ENCODE results near the gene HDAC9.

DNA sequence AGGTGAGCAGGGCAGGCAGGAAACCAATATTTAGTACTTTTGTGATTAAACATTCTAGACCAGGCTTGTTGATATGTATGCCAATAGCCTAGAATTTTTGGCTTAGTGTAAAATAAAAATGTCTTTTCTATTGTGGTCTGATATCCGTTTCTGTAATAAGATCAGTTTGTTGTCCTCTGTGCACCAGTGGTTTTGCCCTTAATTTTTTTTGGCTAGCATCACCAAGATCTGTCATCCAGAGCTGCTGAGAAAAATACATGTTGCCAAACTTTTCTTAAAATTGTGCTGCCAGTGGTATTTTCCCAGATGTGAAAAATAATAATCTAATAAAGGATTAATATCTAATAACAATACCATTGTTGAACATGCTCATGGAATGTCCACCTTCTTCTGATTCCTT lies 506.3 kb downstream of the HDAC9 start:
- TF ChIP-seq POLR2A (IDR thresholded peaks at IDR 0.05): no peak
- TF ChIP-seq, protein P1, sequence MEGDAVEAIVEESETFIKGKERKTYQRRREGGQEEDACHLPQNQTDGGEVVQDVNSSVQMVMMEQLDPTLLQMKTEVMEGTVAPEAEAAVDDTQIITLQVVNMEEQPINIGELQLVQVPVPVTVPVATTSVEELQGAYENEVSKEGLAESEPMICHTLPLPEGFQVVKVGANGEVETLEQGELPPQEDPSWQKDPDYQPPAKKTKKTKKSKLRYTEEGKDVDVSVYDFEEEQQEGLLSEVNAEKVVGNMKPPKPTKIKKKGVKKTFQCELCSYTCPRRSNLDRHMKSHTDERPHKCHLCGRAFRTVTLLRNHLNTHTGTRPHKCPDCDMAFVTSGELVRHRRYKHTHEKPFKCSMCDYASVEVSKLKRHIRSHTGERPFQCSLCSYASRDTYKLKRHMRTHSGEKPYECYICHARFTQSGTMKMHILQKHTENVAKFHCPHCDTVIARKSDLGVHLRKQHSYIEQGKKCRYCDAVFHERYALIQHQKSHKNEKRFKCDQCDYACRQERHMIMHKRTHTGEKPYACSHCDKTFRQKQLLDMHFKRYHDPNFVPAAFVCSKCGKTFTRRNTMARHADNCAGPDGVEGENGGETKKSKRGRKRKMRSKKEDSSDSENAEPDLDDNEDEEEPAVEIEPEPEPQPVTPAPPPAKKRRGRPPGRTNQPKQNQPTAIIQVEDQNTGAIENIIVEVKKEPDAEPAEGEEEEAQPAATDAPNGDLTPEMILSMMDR (IDR thresholded peaks at IDR 0.05): no peak
